Prostate gland (tissue), 2 donors: ENCODE results near the gene MPP2.

Experiments used
- CTCF ChIP-seq, 4 experiments: fragments of 200-600 bp in 2 of 4; fragments of 450-650 bp in 2 of 4; sonication (generic) in 2 of 4; IDR thresholded peaks; 1 replicate in 3 of 4; 2 replicates in 1 of 4; pipeline ENCODE4 v1.5.1; 2016 to 2019; ENCODE audit warnings: antibody characterized with exemption in 4 of 4, mild to moderate bottlenecking in 2 of 4, moderate library complexity in 2 of 4
- POLR2A ChIP-seq: fragments of 450-650 bp; IDR thresholded peaks from one replicate; pipeline ENCODE4 v1.6.1; 2016; ENCODE audit warnings: antibody characterized with exemption, mild to moderate bottlenecking
- POLR2AphosphoS5 ChIP-seq: sonication (generic); formaldehyde crosslinking; IDR thresholded peaks from one replicate; pipeline ENCODE4 v1.6.1; 2017; ENCODE audit warnings: antibody characterized with exemption

GRCh38 chr17:43873815-43874214 is 33.5 kb downstream of the MPP2 start:
- TF ChIP-seq CTCF (IDR thresholded peaks at IDR 0.05) (no peak), POLR2A (no peak), POLR2AphosphoS5 (no peak)
